GM19351 (cell line): ENCODE data around the gene EPB41.
"Not testable (repeated sequence)": the region's sequence is repeated elsewhere in the genome, so short reads cannot be mapped to it uniquely, and the experiment has no call there.

Experiments used
- ATAC-seq: cut with Tn5 transposase; IDR thresholded peaks from one replicate; pipeline ENCODE4 v1.9.1; 2021; ENCODE audit warnings: mild to moderate bottlenecking, moderate library complexity; ENCODE audit not compliant: unreplicated experiment

EPB41 gene

GRCh38 chr1:28914228-28915030, at the start of gene EPB41:
Gene EPB41, plus strand, starts transcription at chr1:28914569. Its CDS starts 72,869 bp downstream, at chr1:28987438.
- peak; percentile 85 for ATAC-seq

GRCh38 chr1:28864695-28865094, 49.7 kb upstream of the EPB41 start:
- no peak for ATAC-seq

- no peak for ATAC-seq
These were observed 48.2 kb upstream of the EPB41 start for GRCh38 chr1:28865997-28866650.

- no peak for ATAC-seq
These were observed 46.5 kb upstream of the EPB41 start for GRCh38 chr1:28867850-28868249.

GRCh38 chr1:28869952-28870351, 44.4 kb upstream of the EPB41 start:
- no peak for ATAC-seq

- no peak for ATAC-seq
These were observed 42.6 kb upstream of the EPB41 start for GRCh38 chr1:28871631-28872401.

GRCh38 chr1:28875134-28875533, 39.2 kb upstream of the EPB41 start:
- ATAC-seq: not testable (repeated sequence)

GRCh38 chr1:28877132-28877781, 37.1 kb upstream of the EPB41 start:
- no peak for ATAC-seq

GRCh38 chr1:28878796-28879195, 35.6 kb upstream of the EPB41 start:
- no peak for ATAC-seq

- ATAC-seq: no peak
These were observed 32.2 kb upstream of the EPB41 start for GRCh38 chr1:28882009-28882628.

GRCh38 chr1:28883242-28883616, 31.1 kb upstream of the EPB41 start:
- ATAC-seq: no peak

- ATAC-seq: no peak
These were observed 28.9 kb upstream of the EPB41 start for GRCh38 chr1:28885472-28885877.

GRCh38 chr1:28885977-28886730, 28.2 kb upstream of the EPB41 start:
- ATAC-seq: no peak

- ATAC-seq: peak; percentile 63
These were observed 27.5 kb upstream of the EPB41 start for GRCh38 chr1:28886731-28887418.

- no peak for ATAC-seq
These were observed 26.9 kb upstream of the EPB41 start for GRCh38 chr1:28887419-28887834.

- ATAC-seq: no peak
These were observed 26.3 kb upstream of the EPB41 start for GRCh38 chr1:28887835-28888682.

- ATAC-seq: no peak
These were observed 25.5 kb upstream of the EPB41 start for GRCh38 chr1:28888915-28889314.

GRCh38 chr1:28889357-28889756, 25.0 kb upstream of the EPB41 start:
- ATAC-seq: no peak
